Left lung (tissue), 10 donors: ENCODE measurements around the gene ATP6V0A4. TPM values are rescaled to one million over a fixed set of nuclear protein-coding genes. Genes with fewer than 3 reads are reported as not detected.

Source experiments
- ATAC-seq: fragments of 200-7000 bp; cut with Tn5 transposase; one replicate; pipeline ENCODE4 v1.9.1; 2020; ENCODE audit warnings: moderate library complexity
- DNase-seq, 4 donors: peaks; one replicate each; pipeline ENCODE4 v3.0.0-alpha.2; 2013 to 2020
- H3K27ac ChIP-seq, 2 donors: fragments of 200-600 bp; sonication (generic) in 1 of 2; one replicate each; pipeline versions ENCODE4 v1.5.0 to v1.8.0; 2020 to 2021
- H3K27me3 ChIP-seq, 2 donors: fragments of 200-600 bp; sonication (generic) in 1 of 2; one replicate each; pipeline versions ENCODE4 v1.5.0 to v1.8.0; 2020 to 2021
- H3K36me3 ChIP-seq, 2 donors: fragments of 200-600 bp; sonication (generic) in 1 of 2; one replicate each; pipeline versions ENCODE4 v1.5.0 to v1.8.0; 2020 to 2021
- H3K4me1 ChIP-seq, 2 donors: fragments of 200-600 bp; one replicate each; pipeline ENCODE4 v1.8.0; 2021
- H3K4me3 ChIP-seq, 2 donors: fragments of 200-600 bp; sonication (generic) in 1 of 2; one replicate each; pipeline versions ENCODE4 v1.5.0 to v1.8.0; 2020 to 2021; ENCODE audit warnings: mild to moderate bottlenecking in 1 of 2
- H3K9me3 ChIP-seq, 2 donors: fragments of 200-600 bp; sonication (generic) in 1 of 2; one replicate each; pipeline versions ENCODE4 v1.5.0 to v1.8.0; 2020 to 2021
- intact Hi-C, 2 donors: fragments of 100-400 bp; cut with DNase I; formaldehyde crosslinking; loops; one replicate each; pipeline versions ENCODE4 v1.11.2 to v1.14.2; 2022
- polyA plus RNA-seq, 6 donors: library from polyadenylated mRNA; unstranded; fragments of 120-200 nt; gene quantifications; one replicate each; pipeline ENCODE4 v1.2.1, GENCODE V29; 2013; ENCODE audit not compliant: insufficient read length in 6 of 6
- total RNA-seq, 2 donors: library from RNA; stranded (reverse); fragmentation: NEBNext Ultra II Directional; extraction: Animal tissue kit (Norgen Biotek cat#: 25700); gene quantifications; one replicate each; pipeline ENCODE4 v1.2.1, GENCODE V29; 2021
- TF ChIP-seq, protein P1 (sequence below), 2 donors: fragments of 200-600 bp; sonication (generic) in 1 of 2; IDR thresholded peaks; one replicate each; pipeline versions ENCODE4 v1.5.0 to v1.8.0; 2021; ENCODE audit warnings: antibody characterized with exemption in 2 of 2
- donor health status: DM: no; HTN: yes; CAD: no.
- donor health status: DM: no; HTN: no; CAD: no.

ATP6V0A4 gene
- total and polyA plus RNA-seq, 8 donors, result 0.52 to 7.3 (median 0.87) TPM

DNA sequence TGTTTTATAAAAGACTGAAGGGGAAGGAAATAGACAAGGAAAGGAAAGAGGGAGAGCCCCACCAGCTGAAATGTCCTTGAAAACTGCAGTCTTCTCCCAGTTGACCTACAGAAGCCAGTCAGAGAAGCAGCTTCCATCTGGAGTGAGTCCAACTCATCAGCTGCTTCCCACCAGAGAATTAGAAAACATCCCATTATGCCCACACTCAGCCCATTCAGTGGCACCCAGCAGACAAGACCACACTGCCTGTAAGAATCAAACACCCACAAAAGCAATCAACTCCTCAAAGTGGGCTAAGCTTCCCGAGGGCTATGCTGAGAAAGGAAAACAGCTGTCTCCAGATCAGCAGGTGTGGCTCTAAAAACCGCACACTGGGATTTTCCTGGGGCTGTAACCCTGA lies 29.8 kb downstream of the ATP6V0A4 start:
- no peaks in the 10 kb centered on the region for H3K36me3 ChIP-seq
- no peak overlapping the region for H3K4me3 ChIP-seq
- ATAC-seq (no peak), DNase-seq (no peak)
- H3K4me1 ChIP-seq, result no peaks in the 10 kb centered on the region
- H3K27me3 ChIP-seq, result no peaks in the 10 kb centered on the region
- no peaks in the 10 kb centered on the region for H3K9me3 ChIP-seq
- H3K27ac ChIP-seq, result no peak overlapping the region
- intact Hi-C loops, result no loop called here
- TF ChIP-seq, protein P1, sequence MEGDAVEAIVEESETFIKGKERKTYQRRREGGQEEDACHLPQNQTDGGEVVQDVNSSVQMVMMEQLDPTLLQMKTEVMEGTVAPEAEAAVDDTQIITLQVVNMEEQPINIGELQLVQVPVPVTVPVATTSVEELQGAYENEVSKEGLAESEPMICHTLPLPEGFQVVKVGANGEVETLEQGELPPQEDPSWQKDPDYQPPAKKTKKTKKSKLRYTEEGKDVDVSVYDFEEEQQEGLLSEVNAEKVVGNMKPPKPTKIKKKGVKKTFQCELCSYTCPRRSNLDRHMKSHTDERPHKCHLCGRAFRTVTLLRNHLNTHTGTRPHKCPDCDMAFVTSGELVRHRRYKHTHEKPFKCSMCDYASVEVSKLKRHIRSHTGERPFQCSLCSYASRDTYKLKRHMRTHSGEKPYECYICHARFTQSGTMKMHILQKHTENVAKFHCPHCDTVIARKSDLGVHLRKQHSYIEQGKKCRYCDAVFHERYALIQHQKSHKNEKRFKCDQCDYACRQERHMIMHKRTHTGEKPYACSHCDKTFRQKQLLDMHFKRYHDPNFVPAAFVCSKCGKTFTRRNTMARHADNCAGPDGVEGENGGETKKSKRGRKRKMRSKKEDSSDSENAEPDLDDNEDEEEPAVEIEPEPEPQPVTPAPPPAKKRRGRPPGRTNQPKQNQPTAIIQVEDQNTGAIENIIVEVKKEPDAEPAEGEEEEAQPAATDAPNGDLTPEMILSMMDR (IDR thresholded peaks at IDR 0.05), result no peak

DNA sequence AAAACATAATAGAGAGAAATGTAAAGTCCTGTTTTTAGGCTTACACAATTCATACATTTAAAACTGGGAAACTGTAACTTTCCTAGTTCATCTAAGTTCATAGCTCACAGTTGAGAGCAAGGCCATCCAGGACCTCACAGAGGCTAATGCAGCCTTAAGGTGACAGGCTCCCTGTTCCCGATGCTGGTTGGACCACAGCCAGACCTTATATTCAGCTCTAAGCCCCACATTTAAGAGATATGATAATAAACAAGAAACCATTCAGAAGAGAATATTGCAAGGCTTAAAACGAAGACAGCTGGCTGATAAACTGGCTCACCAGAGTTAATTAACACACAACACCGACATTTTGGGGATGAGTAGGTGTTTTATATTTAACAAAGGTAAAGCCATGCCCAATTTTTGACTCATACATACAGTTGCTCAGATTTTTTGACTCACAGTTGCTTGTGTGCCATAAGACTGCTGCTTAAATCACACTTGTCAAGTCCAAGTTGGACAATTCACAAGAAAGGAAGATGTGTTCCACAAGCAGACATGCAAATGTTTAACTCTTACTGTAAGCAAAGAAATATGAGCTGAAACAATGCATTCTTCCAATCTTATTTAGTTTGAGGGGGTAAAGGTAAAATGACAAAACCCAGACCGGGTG lies 41.3 kb downstream of the ATP6V0A4 start:
- H3K4me1 ChIP-seq, result peaks cover 0 to 7% of the 10 kb centered on the region in 2 donors
- intact Hi-C loops, result no loop called here
- no peak overlapping the region for H3K27ac ChIP-seq
- ATAC-seq (no peak), DNase-seq (no peak)
- no peaks in the 10 kb centered on the region for H3K36me3 ChIP-seq
- H3K4me3 ChIP-seq, result no peak overlapping the region
- no peaks in the 10 kb centered on the region for H3K27me3 ChIP-seq
- TF ChIP-seq, protein P1 (IDR thresholded peaks at IDR 0.05), result no peak
- H3K9me3 ChIP-seq, result no peaks in the 10 kb centered on the region

DNA sequence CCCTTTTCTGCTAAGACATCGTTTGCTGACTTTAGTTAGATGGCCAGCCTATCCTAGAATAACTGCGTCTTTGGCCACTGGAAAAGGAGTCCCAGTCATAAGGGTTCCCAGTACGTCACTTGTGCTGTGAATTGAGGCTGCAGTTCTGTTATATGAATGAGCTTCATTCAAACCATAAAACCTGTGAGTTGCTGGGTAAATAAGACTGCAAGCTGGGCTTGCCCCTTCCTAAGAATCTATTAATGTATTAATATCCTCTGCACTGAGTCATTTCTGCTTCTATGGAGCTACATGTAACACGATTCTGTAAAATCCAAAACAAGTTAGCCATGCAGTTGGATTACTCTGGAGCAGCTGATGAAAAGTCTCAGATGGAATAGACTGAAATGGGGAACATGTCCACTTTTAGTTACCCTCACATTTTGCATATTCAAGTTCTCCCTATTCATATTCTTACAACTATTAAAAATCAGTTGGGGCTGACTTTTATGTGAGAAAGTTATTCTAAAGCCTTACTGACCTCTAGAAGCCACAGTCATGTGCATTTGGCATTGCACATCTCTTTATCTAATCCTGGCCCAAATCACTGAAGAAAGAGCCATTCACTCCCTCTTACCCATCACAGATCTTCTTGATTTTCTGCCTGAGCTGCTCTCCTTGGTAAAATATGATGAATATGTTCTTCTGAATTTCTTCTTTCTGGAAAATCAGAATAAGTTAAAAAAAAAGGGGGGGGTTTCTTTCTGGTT lies 42.0 kb downstream of the ATP6V0A4 start:
- no peaks in the 10 kb centered on the region for H3K36me3 ChIP-seq

DNA sequence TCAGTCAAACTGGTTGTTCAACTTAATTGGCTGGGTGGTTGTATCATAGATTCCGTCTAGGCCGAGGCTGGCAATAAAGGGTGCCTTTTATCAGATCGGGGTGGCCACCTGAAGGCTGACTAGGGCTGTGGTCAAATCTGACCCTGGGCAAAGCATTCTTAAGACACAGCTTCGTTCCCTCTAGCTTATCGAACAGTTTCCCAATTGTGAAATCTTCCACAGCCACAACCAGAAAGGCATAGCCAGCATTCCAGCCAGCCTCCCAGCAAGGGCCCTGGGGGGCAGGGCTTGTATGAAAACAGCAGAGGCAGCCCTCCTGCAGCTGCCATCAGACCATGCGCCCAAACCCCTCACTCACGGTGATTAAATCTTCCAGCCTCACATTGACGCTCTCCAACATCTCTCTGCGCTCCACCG lies 42.7 kb downstream of the ATP6V0A4 start:
- TF ChIP-seq, protein P1 (IDR thresholded peaks at IDR 0.05), result no peak
- no peaks in the 10 kb centered on the region for H3K27me3 ChIP-seq
- ATAC-seq, result no peak
- H3K27ac ChIP-seq, result no peak overlapping the region
- no peak for DNase-seq
- H3K4me3 ChIP-seq, result no peak overlapping the region
- intact Hi-C loops, result no loop called here
- H3K36me3 ChIP-seq, result no peaks in the 10 kb centered on the region
- H3K4me1 ChIP-seq, result peaks cover 0 to 7% of the 10 kb centered on the region in 2 donors
- no peaks in the 10 kb centered on the region for H3K9me3 ChIP-seq

More for the DNA sequence above, 42.0 kb downstream of the ATP6V0A4 start:
- no peaks in the 10 kb centered on the region for H3K9me3 ChIP-seq
- no peak overlapping the region for H3K27ac ChIP-seq
- ATAC-seq (no peak), DNase-seq (no peak)
- H3K4me1 ChIP-seq, result peaks cover 0 to 7% of the 10 kb centered on the region in 2 donors
- no peaks in the 10 kb centered on the region for H3K27me3 ChIP-seq
- intact Hi-C loops, result no loop called here
- TF ChIP-seq, protein P1 (IDR thresholded peaks at IDR 0.05), result no peak
- H3K4me3 ChIP-seq, result no peak overlapping the region

DNA sequence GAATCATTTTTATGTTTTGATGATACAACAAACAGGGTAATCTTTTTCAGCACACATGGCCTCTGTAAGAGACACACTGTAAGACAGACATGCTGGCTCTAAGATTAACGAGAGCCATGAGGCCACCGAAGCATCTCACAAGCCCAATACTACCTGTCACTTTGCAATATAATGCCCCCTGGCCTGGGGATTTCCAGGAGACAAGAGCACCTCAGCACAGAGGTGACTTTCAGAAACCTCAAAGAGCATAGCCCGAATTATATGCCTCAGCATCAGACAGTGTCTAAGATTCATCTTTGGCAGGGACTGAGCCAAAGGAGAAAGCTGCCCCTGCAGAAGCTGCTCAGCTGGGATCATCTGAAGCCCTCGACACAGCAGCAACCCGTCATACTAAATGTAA lies 44.4 kb downstream of the ATP6V0A4 start:
- Histone ChIP-seq H3K36me3 (no peaks in the 10 kb centered on the region), H3K27ac (no peak overlapping the region), H3K9me3 (no peaks in the 10 kb centered on the region), H3K27me3 (no peaks in the 10 kb centered on the region), H3K4me3 (no peak overlapping the region), H3K4me1 (peaks cover 0 to 7% of the 10 kb centered on the region in 2 donors)
- intact Hi-C loops, result no loop called here
- ATAC-seq, result no peak
- no peak for DNase-seq
- TF ChIP-seq, protein P1 (IDR thresholded peaks at IDR 0.05), result no peak
